Dermis microvascular lymphatic vessel endothelial cell (primary cell): ENCODE measurements around the gene CARD8. TPM values are rescaled to one million over a fixed set of nuclear protein-coding genes. Genes with fewer than 3 reads are reported as not detected.

ENCODE experiments used
- DNase-seq, 2 donors: peaks; one replicate each; pipeline versions ENCODE4 v3.0.0 to v3.0.0-alpha.2; 2010; ENCODE audit warnings: low read depth in 2 of 2
- total RNA-seq: library from RNA; depleted of rRNA; stranded (reverse); fragments of >200 nt; gene quantifications from 2 replicates; pipeline ENCODE4 v1.2.1, GENCODE V29; 2014

The CARD8 gene
- total RNA-seq, 1 donor from 2014 or later, result 40.4 TPM

- DNase-seq, result no peak
These were observed 41.8 kb downstream of the CARD8 start for GRCh38 chr19:48213959-48214358.

- peak in 1 of 2 donors; percentile 50 for DNase-seq
These were observed 45.7 kb downstream of the CARD8 start for GRCh38 chr19:48210005-48210404.

- no peak for DNase-seq
These were observed 49.2 kb downstream of the CARD8 start for GRCh38 chr19:48206397-48207093.

DNA sequence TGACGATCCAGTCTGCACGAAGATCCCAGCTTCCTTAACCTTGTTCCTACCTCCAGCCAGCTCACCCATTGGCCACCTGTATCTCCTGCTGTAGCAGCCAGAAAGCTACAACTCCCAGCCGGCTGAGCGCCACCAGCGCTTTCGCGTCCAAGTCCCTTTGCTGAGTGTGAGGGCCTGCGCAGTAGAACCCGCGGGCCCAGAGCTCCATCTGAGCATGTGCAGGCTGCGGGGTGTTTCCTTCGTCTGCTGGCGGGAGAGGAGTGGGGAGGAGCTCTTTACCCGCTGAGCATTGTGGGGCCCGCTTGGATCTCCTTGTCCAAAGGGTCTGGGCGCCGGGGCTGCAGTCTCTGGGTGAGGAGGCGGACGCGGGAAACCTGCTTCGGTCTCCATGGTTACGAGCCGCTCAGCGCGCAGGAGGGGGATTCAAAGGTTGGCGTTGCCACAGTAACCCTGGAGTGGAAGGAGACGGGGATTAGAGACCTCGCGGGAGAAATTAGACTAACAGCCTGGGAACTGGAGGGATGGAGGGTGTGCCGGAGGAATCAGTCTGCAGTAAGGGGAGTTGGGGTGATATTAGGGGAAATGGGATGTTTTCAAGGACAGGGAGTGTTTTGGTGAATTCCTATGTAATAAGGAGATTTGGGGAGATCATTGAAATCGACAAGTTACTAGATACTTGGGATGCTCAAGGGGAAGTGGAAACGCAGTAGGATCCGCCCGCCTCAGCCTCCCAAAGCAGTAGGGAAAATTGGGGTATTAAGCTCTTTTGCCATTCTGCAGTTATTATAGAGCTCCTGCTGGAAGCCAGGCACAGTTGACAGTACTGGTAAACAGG is 51.7 kb downstream of the CARD8 start:
- peak; percentile 89 to 96 for DNase-seq

DNA sequence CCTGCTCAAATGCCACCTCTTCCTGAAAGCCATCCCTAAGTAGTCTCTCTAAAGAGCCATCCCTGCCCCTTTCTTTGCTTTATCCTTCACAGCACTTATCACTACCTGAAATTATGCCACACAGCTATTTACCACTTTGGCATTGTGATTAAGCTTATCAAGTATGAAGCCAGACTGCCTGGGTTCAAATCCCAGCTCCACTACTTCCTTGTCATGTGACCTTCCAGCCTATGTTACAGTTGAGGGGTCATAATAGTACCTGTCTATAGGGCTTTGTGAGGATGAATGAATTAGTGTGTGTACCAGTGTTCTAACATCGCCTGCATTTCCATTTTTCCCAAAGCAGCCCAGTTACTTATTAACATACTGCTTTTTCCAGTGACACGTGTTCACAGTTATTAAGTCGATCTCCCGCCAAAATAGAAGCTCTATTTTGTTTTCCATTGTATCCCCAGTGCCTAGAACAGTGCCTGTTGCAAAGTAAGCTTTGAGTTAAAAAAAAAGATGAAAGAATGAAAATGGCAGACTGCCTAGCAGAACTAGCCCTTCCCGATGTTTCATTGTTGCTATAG is 52.4 kb downstream of the CARD8 start:
- DNase-seq, result no peak

- DNase-seq, result peak; percentile 11 to 47
These were observed 58.6 kb downstream of the CARD8 start for GRCh38 chr19:48196933-48197665.

DNA sequence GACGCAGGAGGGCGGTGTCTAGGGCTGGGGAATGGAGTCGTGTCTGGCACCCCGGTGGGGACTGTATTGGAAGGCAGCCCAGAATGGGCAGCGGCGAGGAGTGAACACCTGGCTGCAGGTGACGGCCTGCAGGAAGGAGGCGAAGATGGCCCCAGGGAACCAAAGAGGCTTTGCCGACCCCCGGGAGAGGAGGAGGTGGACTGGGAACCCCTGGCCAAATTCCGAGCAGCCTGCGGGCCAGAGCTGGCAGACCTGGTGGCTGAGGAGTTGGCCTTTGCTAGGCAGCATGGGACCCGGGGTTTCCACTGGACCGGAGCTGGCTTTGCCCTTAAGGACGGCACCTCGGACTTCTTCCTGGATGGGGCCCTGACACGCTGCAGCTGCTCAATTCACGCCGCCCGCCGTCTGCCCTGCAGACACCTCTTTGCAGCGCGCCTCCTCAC is 59.4 kb downstream of the CARD8 start:
- no peak for DNase-seq

GRCh38 chr19:48194844-48195830 is 60.6 kb downstream of the CARD8 start:
- DNase-seq, result no peak

- DNase-seq, result peak in 1 of 2 donors; percentile 32
These were observed 61.5 kb downstream of the CARD8 start for GRCh38 chr19:48194041-48194843.

DNA sequence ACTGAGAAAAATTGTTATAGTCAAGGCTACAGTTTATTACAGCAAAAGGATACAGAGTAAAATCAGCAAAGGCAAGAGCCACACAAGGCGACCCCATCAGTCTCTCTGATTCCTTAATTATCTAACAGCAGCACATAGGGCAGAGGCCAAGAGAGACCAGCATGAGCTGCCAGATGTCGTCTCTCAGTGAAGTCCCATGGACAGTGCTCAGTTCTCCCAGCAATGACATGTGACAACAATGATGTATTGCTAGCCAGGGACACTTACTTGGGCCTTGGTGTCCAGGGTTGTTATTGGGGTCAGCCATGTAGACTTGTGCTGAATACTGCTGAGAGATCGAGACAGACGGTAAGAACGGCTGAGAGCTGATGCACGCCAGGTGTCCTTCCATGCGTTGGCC is 63.0 kb downstream of the CARD8 start:
- DNase-seq, result no peak

DNA sequence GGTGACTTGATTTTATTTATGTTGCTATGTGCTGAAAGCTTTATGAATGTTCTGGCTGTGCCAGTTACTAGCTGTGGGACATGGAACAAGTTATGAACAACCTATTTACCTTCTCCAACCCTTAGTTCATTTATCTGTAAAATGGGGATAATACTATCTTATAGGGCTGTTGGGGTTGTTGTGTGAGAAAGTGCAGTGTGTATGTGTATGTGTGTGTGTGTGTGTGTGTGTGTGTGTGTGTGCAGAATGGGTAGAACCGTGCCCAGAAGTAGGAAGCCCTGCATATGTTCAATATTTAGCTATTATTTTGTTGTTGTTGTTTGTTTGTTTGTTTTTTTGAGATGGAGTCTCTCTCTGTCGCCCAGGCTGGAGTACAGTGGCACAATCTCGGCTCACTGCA is 64.8 kb downstream of the CARD8 start:
- DNase-seq, result no peak

GRCh38 chr19:48190288-48190884 is 65.3 kb downstream of the CARD8 start:
- peak in 1 of 2 donors; percentile 32 for DNase-seq

GRCh38 chr19:48186541-48186991 is 69.1 kb downstream of the CARD8 start:
- no peak for DNase-seq

DNA sequence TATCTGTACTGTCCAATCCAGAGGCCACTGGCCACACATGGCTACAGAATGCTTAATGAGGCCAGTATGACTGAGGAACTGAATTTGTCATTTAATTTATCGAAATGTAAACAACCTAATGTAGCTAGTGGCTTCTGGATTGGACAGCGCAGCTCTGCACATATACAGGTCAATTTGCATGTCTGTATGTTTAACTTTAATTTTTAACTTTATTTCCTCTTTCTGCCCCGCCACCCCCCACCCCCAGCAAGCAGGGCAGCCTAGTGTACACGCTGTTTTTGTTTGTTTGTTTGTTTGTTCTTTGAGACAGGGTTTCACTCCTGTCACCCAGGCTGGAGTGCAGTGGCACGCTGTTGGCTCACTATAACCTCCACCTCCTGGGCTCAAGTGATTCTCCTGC is 69.7 kb downstream of the CARD8 start:
- DNase-seq, result no peak

- no peak for DNase-seq
These were observed 72.4 kb downstream of the CARD8 start for GRCh38 chr19:48183356-48183755.

DNA sequence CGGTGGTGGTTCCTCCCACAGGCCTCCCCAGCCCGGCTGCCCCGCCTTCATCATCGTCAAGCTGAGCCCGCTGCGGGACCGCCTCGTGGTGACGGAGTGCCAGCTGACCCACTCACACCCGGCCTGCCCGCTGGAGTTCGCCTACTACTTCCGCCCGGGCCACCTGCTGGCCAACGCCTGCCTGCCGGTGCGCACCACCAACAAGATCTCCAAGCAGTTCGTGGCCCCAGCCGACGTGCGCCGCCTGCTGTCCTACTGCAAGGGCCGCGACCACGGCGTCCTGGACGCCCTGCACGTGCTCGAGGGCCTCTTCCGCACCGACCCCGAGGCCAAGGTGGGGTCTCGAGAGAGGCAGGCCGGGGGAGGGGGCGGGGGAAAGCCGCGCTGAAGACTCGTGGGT is 73.3 kb downstream of the CARD8 start:
- DNase-seq, result no peak

- no peak for DNase-seq
These were observed 74.2 kb downstream of the CARD8 start for GRCh38 chr19:48181505-48181904.

DNA sequence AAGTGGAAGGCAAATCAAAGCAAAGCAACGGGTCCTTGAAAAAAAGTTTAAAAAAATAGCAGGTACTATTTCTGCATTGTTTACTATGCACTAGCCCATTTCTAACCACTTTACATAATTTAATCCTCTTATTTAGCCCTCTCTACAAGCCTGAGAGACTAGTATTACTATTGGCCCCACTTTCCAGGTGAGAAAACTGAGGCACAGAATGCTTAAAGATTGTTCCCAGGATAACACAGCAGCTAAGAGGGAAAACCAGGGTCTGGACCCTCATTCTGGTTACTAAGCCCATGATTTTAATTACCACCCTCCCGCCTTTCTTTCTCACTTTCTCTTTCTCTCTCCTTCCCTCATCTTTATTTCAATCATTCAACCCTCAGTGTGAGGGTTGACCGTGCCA is 79.5 kb downstream of the CARD8 start:
- no peak for DNase-seq

DNA sequence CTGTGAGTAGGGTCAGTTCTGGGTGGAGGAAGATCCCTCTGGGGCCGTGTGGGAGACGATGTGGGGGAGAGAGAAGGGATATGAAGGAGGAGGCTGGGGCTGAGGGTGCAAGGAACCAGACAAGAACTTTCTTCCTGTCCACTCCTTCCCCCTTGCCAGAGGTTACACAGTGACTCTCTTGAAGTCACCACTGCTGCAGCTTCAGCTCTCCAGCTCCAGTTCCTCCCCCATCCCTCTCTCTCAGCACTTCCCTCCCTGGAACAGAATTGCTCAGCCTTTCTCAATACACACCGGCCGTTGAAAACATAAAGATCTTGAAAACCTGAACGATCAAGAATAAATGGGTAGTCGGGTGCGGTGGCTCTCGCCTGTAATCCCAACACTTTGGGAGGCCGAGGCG is 80.1 kb downstream of the CARD8 start:
- DNase-seq, result no peak
